Mesenteric fat pad (tissue), 1 donor: Measurements from ENCODE around the gene SPAG17. TPM values are rescaled to one million over a fixed set of nuclear protein-coding genes. Genes with fewer than 3 reads are reported as not detected.
"Not testable (repeated sequence)": the region's sequence is repeated elsewhere in the genome, so short reads cannot be mapped to it uniquely, and the experiment has no call there.

Experiments used
- DNase-seq: peaks from one replicate; pipeline ENCODE4 v3.0.0-alpha.2; 2020; ENCODE audit warnings: low spot score
- total RNA-seq: library from RNA; stranded (reverse); fragmentation: NEBNext Ultra II Directional; extraction: Animal tissue kit (Norgen Biotek cat#: 25700); gene quantifications from one replicate; pipeline ENCODE4 v1.2.1, GENCODE V29; 2021
- donor health status: DM: yes; HTN: yes; CAD: no.

Gene SPAG17
- total RNA-seq, 1 donor from 2014 or later, result not detected

- DNase-seq, result no peak
Measured at GRCh38 chr1:117985239-117985638, 199.8 kb downstream of the SPAG17 start.

GRCh38 chr1:117981455-117982192 is 203.4 kb downstream of the SPAG17 start:
- DNase-seq, result no peak

GRCh38 chr1:117976381-117976780 is 208.6 kb downstream of the SPAG17 start:
- DNase-seq, result no peak

- DNase-seq, result no peak
Measured at GRCh38 chr1:117971777-117972176, 213.3 kb downstream of the SPAG17 start.

GRCh38 chr1:117970252-117970651 is 214.8 kb downstream of the SPAG17 start:
- no peak for DNase-seq

GRCh38 chr1:117967881-117968280 is 217.1 kb downstream of the SPAG17 start:
- no peak for DNase-seq

GRCh38 chr1:117967477-117967876 is 217.6 kb downstream of the SPAG17 start:
- no peak for DNase-seq

- no peak for DNase-seq
Measured at GRCh38 chr1:117964290-117965038, 220.6 kb downstream of the SPAG17 start.

- DNase-seq, result no peak
Measured at GRCh38 chr1:117959364-117959763, 225.7 kb downstream of the SPAG17 start.

- DNase-seq, result no peak
Measured at GRCh38 chr1:117952386-117952785, 232.6 kb downstream of the SPAG17 start.

GRCh38 chr1:117942293-117942692 is 242.7 kb downstream of the SPAG17 start:
- no peak for DNase-seq

GRCh38 chr1:117933769-117934168 is 251.3 kb downstream of the SPAG17 start:
- DNase-seq, result no peak

GRCh38 chr1:117932576-117932975 is 252.5 kb downstream of the SPAG17 start:
- no peak for DNase-seq

- DNase-seq, result no peak
Measured at GRCh38 chr1:117930484-117930883, 254.5 kb downstream of the SPAG17 start.

GRCh38 chr1:117930173-117930447 is 254.9 kb downstream of the SPAG17 start:
- no peak for DNase-seq

- DNase-seq, result peak; percentile 98
Measured at GRCh38 chr1:117929343-117930172, 255.5 kb downstream of the SPAG17 start, which contains the start of the genes GDAP2 and WDR3. Gene GDAP2 (minus strand): TSS chr1:117929621. CDS start chr1:117920357, 9,264 bp downstream. Gene WDR3 (plus strand): TSS chr1:117929739. CDS start chr1:117933320, 3,581 bp downstream.

GRCh38 chr1:117928881-117929342 is 256.1 kb downstream of the SPAG17 start:
- DNase-seq, result no peak

GRCh38 chr1:117925981-117926380 is 259.0 kb downstream of the SPAG17 start:
- DNase-seq, result no peak

- not testable (repeated sequence) for DNase-seq
Measured at GRCh38 chr1:117922717-117923116, 262.3 kb downstream of the SPAG17 start.

GRCh38 chr1:117921991-117922390 is 263.0 kb downstream of the SPAG17 start:
- DNase-seq, result no peak

GRCh38 chr1:117919376-117919775 is 265.7 kb downstream of the SPAG17 start:
- DNase-seq, result no peak

GRCh38 chr1:117911051-117911450 is 274.0 kb downstream of the SPAG17 start:
- DNase-seq, result no peak
